ENCODE measurements around the gene AKNA.

- TF ChIP-seq GATA3 (IDR thresholded peaks at IDR 0.05; ENCODE audit: low read depth, low read length): no peak
- no peak for TF ChIP-seq GATA2 (IDR thresholded peaks at IDR 0.05; ENCODE audit: low read depth, low read length)
These were observed 68.6 kb downstream of the AKNA start for GRCh38 chr9:114319147-114319546.

Data from SH-SY5Y (cell line).